Natural killer cell (primary cell): ENCODE measurements around the gene KLK13. TPM values are rescaled to one million over a fixed set of nuclear protein-coding genes. Genes with fewer than 3 reads are reported as not detected.

Source experiments
- ATAC-seq, 3 donors: fragments of 150-1000 bp in 2 of 3; fragments of 200-7000 bp in 1 of 3; cut with Tn5 transposase; 1 replicate in 1 of 3; 2 replicates in 2 of 3; pipeline ENCODE4 v1.10.0; 2021; ENCODE audit warnings: mild to moderate bottlenecking in 2 of 3, moderate library complexity in 2 of 3
- DNase-seq, 2 donors: peaks; one replicate each; pipeline versions ENCODE4 v3.0.0 to v3.0.0-alpha.2; 2013 to 2021; ENCODE audit warnings: mixed read lengths in 1 of 2
- H3K27ac ChIP-seq: one replicate; pipeline ENCODE4 v1.5.1; 2013; ENCODE audit warnings: mild to moderate bottlenecking, low read length
- H3K27me3 ChIP-seq: one replicate; pipeline ENCODE4 v1.6.1; 2013; ENCODE audit warnings: low read length; ENCODE audit not compliant: control insufficient read depth, insufficient read depth
- H3K36me3 ChIP-seq: one replicate; pipeline ENCODE4 v1.6.1; 2013; ENCODE audit warnings: low read length; ENCODE audit not compliant: control insufficient read depth, insufficient read depth
- H3K4me1 ChIP-seq: one replicate; pipeline ENCODE4 v1.6.1; 2013; ENCODE audit warnings: low read length; ENCODE audit not compliant: control insufficient read depth, insufficient read depth
- H3K4me3 ChIP-seq: one replicate; pipeline ENCODE4 v1.5.1; 2013; ENCODE audit warnings: low read length
- H3K9me3 ChIP-seq: one replicate; pipeline ENCODE4 v1.6.1; 2013; ENCODE audit warnings: low read length; ENCODE audit not compliant: control insufficient read depth, insufficient read depth
- H3K27ac Mint-ChIP-seq, 2 donors: one replicate each; pipeline ENCODE4 v1.8.0; 2022; ENCODE audit warnings: mild to moderate bottlenecking in 2 of 2, mixed read lengths in 2 of 2, moderate library complexity in 1 of 2
- H3K27me3 Mint-ChIP-seq, 2 donors: one replicate each; pipeline ENCODE4 v1.8.0; 2022; ENCODE audit warnings: low read depth in 2 of 2, mixed read lengths in 2 of 2
- H3K36me3 Mint-ChIP-seq: one replicate; pipeline ENCODE4 v1.8.0; 2022; ENCODE audit warnings: mixed read lengths
- H3K4me1 Mint-ChIP-seq, 2 donors: one replicate each; pipeline ENCODE4 v1.8.0; 2022; ENCODE audit warnings: mixed read lengths in 2 of 2
- H3K4me3 Mint-ChIP-seq: one replicate; pipeline ENCODE4 v1.8.0; 2022; ENCODE audit warnings: mild to moderate bottlenecking, moderate library complexity, mixed read lengths
- H3K9me3 Mint-ChIP-seq, 2 donors: one replicate each; pipeline ENCODE4 v1.8.0; 2022; ENCODE audit warnings: mixed read lengths in 2 of 2
- CTCF ChIP-seq: fragments of 200-600 bp; IDR thresholded peaks from one replicate; pipeline ENCODE4 v1.8.0; 2022; ENCODE audit warnings: antibody characterized with exemption
- WGBS: methylation state at CpG from one replicate; pipeline ENCODE4 v1.1.7; 2013; ENCODE audit warnings: missing lambda C conversion rate; ENCODE audit not compliant: insufficient coverage; 5-methylcytosine and 5-hydroxymethylcytosine counted together
- intact Hi-C: fragments of 100-400 bp; cut with micrococcal nuclease; formaldehyde crosslinking; loops from one replicate; pipeline ENCODE4 v1.14.2; 2022
- total RNA-seq, 4 donors: library from RNA; stranded (reverse); fragments of 120-200 nt in 1 of 4; gene quantifications; one replicate each; pipeline versions ENCODE4 v1.2.3 to v1.2.4, GENCODE V29; 2013 to 2022

The KLK13 gene
- total RNA-seq, 3 donors from 2014 or later (not counting 1 experiment from before 2014, with no cell fraction given): not detected

- WGBS: 52% methylated on average over 1 of the region's 1 CpG
- H3K9me3 ChIP-seq: no peaks in the 10 kb centered on the region
- peaks cover 28 to 30% of the 10 kb centered on the region in 2 donors for H3K4me1 Mint-ChIP-seq
- intact Hi-C loops: loop anchor here (5.0 kb wide), 1 partner anchor 37 kb away; no protein-coding TSS in a partner anchor
- no peaks in the 10 kb centered on the region for H3K36me3 ChIP-seq
- no peaks in the 10 kb centered on the region for H3K36me3 Mint-ChIP-seq
- no peaks in the 10 kb centered on the region for H3K27me3 ChIP-seq
- H3K4me3 ChIP-seq: no peak overlapping the region
- H3K4me1 ChIP-seq: peaks cover 44% of the 10 kb centered on the region
- no peak for TF ChIP-seq CTCF
- no peaks in the 10 kb centered on the region for H3K27me3 Mint-ChIP-seq
- no peak for DNase-seq
- ATAC-seq: no peak
- no peaks in the 10 kb centered on the region for H3K9me3 Mint-ChIP-seq
- no peak overlapping the region for H3K27ac ChIP-seq
- no peak overlapping the region for H3K27ac Mint-ChIP-seq
- H3K4me3 Mint-ChIP-seq: no peak overlapping the region
Observed at GRCh38 chr19:51110666-51110971, 45.7 kb upstream of the KLK13 start.

GRCh38 chr19:51108805-51109146 is 43.9 kb upstream of the KLK13 start:
- Histone ChIP-seq H3K27me3 (no peaks in the 10 kb centered on the region), H3K4me1 (peaks cover 26% of the 10 kb centered on the region), H3K36me3 (peaks cover 6% of the 10 kb centered on the region), H3K4me3 (peak overlapping the region; percentile 80), H3K9me3 (no peaks in the 10 kb centered on the region), H3K27ac (peak overlapping the region; percentile 82)
- TF ChIP-seq CTCF: no peak
- Mint-ChIP-seq H3K4me1 (peaks cover 34 to 42% of the 10 kb centered on the region in 2 donors), H3K27ac (peak overlapping the region; percentile 92 to 99), H3K4me3 (peak overlapping the region; percentile 94), H3K27me3 (no peaks in the 10 kb centered on the region), H3K36me3 (no peaks in the 10 kb centered on the region), H3K9me3 (no peaks in the 10 kb centered on the region)
- intact Hi-C loops: loop anchor here (5.0 kb wide), 1 partner anchor 59 kb away; no protein-coding TSS in a partner anchor
- 5% methylated on average over 15 of the region's 15 CpGs for WGBS
- DNase-seq: no peak
- ATAC-seq: peak; percentile 44 to 51 (median 50)

DNA sequence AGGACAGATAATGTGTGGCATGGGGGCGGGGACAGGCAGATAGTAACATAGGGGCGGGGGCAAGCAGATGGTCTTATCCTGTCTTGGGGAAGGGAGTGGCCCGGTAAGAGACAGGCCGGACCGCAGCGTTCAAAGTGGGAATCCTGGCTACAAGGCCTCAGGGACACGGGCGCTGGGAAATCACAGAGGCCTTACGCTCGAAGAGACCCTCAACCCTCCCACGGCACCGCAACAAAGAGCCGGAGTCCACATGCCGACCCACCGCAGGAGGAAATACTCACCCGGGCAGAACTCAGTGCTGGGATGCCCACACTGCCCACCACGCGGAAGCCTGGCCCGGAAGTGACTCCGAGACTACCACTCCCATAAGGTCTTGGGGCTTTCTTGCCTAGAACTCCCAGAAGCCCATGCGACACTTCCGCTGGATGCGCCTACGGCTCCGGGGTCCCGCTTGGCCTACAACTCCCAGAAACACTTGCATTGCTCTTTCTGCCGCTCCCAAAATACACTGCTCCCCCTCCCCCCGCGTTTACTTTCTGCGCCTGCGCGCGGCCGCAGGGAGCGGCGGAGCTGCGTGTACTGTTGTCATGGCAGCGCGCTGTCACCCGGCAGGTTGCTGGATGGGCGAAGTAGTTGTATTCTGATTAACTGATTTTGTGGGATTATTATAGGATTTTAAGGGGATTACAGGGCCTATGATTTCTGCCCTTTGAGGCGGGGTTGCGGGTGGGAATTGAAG is 43.3 kb upstream of the KLK13 start, which contains the start of gene CTU1:
CTU1 (minus strand) TSS at position 344 of the 739 bp plus-strand sequence. CDS start 3,840 bp downstream, outside the sequence.
- peaks cover 21% of the 10 kb centered on the region for H3K4me1 ChIP-seq
- peak; percentile 96 to 99 (median 96) for ATAC-seq
- peak; percentile 94 to 99 for DNase-seq
- peaks cover 10% of the 10 kb centered on the region for H3K36me3 ChIP-seq
- no peaks in the 10 kb centered on the region for H3K9me3 ChIP-seq
- H3K27me3 Mint-ChIP-seq: no peaks in the 10 kb centered on the region
- H3K27me3 ChIP-seq: no peaks in the 10 kb centered on the region
- intact Hi-C loops: loop anchor here (5.0 kb wide), 1 partner anchor 59 kb away; no protein-coding TSS in a partner anchor
- WGBS: under 1% methylated on average over 43 of the region's 43 CpGs
- no peaks in the 10 kb centered on the region for H3K9me3 Mint-ChIP-seq
- H3K4me3 ChIP-seq: peak within 1 kb of the TSS; percentile 80
- no peaks in the 10 kb centered on the region for H3K36me3 Mint-ChIP-seq
- H3K4me3 Mint-ChIP-seq: peak within 1 kb of the TSS; percentile 94
- peak within 1 kb of the TSS; percentile 82 for H3K27ac ChIP-seq
- TF ChIP-seq CTCF: no peak
- H3K27ac Mint-ChIP-seq: peak within 1 kb of the TSS; percentile 92 to 99
- H3K4me1 Mint-ChIP-seq: peaks cover 34 to 42% of the 10 kb centered on the region in 2 donors
